Activated T-helper 1 cell treated with anti-CD3 and anti-CD28 coated beads, Interleukin-12 subunit alpha, Interleukin-12 subunit beta, Interleukin-2, Interleukin-4 antibody, amounts not matched to agents 30 ng/mL and 10 ng/mL and 1 ng/mL, durations not matched to agents 14 hours and 24 hours and 36 hours (primary cell): ENCODE measurements around the gene IGFBP5. TPM values are rescaled to one million over a fixed set of nuclear protein-coding genes. Genes with fewer than 3 reads are reported as not detected.

ENCODE experiments used
- DNase-seq: peaks from one replicate; pipeline ENCODE4 v3.0.0; 2021; ENCODE audit warnings: low spot score
- H3K27ac Mint-ChIP-seq: one replicate; pipeline ENCODE4 v1.8.0; 2021; ENCODE audit warnings: mild to moderate bottlenecking, mixed read lengths
- H3K27me3 Mint-ChIP-seq: one replicate; pipeline ENCODE4 v1.8.0; 2022; ENCODE audit warnings: mild to moderate bottlenecking, moderate library complexity, mixed read lengths; ENCODE audit not compliant: insufficient read depth
- H3K36me3 Mint-ChIP-seq: one replicate; pipeline ENCODE4 v1.8.0; 2021; ENCODE audit warnings: low read depth, mixed read lengths
- H3K4me1 Mint-ChIP-seq: one replicate; pipeline ENCODE4 v1.8.0; 2021; ENCODE audit warnings: low read depth, mixed read lengths
- H3K4me3 Mint-ChIP-seq: one replicate; pipeline ENCODE4 v1.8.0; 2021; ENCODE audit warnings: mild to moderate bottlenecking, moderate library complexity, mixed read lengths
- H3K9me3 Mint-ChIP-seq: one replicate; pipeline ENCODE4 v1.8.0; 2021; ENCODE audit warnings: mixed read lengths
- intact Hi-C: fragments of 100-400 bp; cut with micrococcal nuclease; formaldehyde crosslinking; loops from one replicate; pipeline ENCODE4 v1.15.1; 2024
- total RNA-seq: library from RNA; stranded (reverse); gene quantifications from 2 replicates; pipeline ENCODE4 v1.2.3, GENCODE V29; 2022

The IGFBP5 gene
- total RNA-seq, 1 donor from 2014 or later, result not detected

GRCh38 chr2:216692636-216693413, 2.5 kb downstream of the IGFBP5 start:
- peak overlapping the region; percentile 81 for H3K27ac Mint-ChIP-seq
- intact Hi-C loops, result loop anchor here (2.0 to 10.0 kb wide), 4 partner anchors 164 to 530 kb away; no protein-coding TSS in a partner anchor
- DNase-seq, result peak; percentile 60
- H3K9me3 Mint-ChIP-seq, result no peaks in the 10 kb centered on the region
- H3K27me3 Mint-ChIP-seq, result peaks cover 71% of the 10 kb centered on the region
- peaks cover 27% of the 10 kb centered on the region for H3K4me1 Mint-ChIP-seq
- H3K36me3 Mint-ChIP-seq, result no peaks in the 10 kb centered on the region
- H3K4me3 Mint-ChIP-seq, result peak overlapping the region; percentile 86

- no peaks in the 10 kb centered on the region for H3K36me3 Mint-ChIP-seq
- no peaks in the 10 kb centered on the region for H3K9me3 Mint-ChIP-seq
- H3K4me3 Mint-ChIP-seq, result peak overlapping the region; percentile 57
- DNase-seq, result no peak
- H3K27me3 Mint-ChIP-seq, result peaks cover 57% of the 10 kb centered on the region
- H3K4me1 Mint-ChIP-seq, result peaks cover 27% of the 10 kb centered on the region
- intact Hi-C loops, result loop anchor here (5.0 to 10.0 kb wide), 3 partner anchors 166 to 396 kb away; no protein-coding TSS in a partner anchor
- H3K27ac Mint-ChIP-seq, result no peak overlapping the region
Observed at GRCh38 chr2:216690853-216691741, 4.3 kb downstream of the IGFBP5 start.

GRCh38 chr2:216690456-216690852, 4.9 kb downstream of the IGFBP5 start:
- Mint-ChIP-seq H3K4me1 (peaks cover 27% of the 10 kb centered on the region), H3K27me3 (peaks cover 50% of the 10 kb centered on the region), H3K9me3 (no peaks in the 10 kb centered on the region), H3K36me3 (no peaks in the 10 kb centered on the region), H3K4me3 (no peak overlapping the region), H3K27ac (no peak overlapping the region)
- intact Hi-C loops, result loop anchor here (5.0 to 10.0 kb wide), 3 partner anchors 167 to 397 kb away; no protein-coding TSS in a partner anchor
- no peak for DNase-seq

GRCh38 chr2:216689397-216689796, 6.0 kb downstream of the IGFBP5 start:
- H3K4me1 Mint-ChIP-seq, result peaks cover 27% of the 10 kb centered on the region
- H3K27ac Mint-ChIP-seq, result no peak overlapping the region
- peaks cover 43% of the 10 kb centered on the region for H3K27me3 Mint-ChIP-seq
- no peaks in the 10 kb centered on the region for H3K36me3 Mint-ChIP-seq
- intact Hi-C loops, result no loop called here
- no peak overlapping the region for H3K4me3 Mint-ChIP-seq
- no peak for DNase-seq
- H3K9me3 Mint-ChIP-seq, result no peaks in the 10 kb centered on the region

GRCh38 chr2:216688731-216689340, 6.5 kb downstream of the IGFBP5 start:
- intact Hi-C loops, result no loop called here
- Mint-ChIP-seq H3K36me3 (no peaks in the 10 kb centered on the region), H3K27me3 (peaks cover 43% of the 10 kb centered on the region)

GRCh38 chr2:216687646-216688045, 7.7 kb downstream of the IGFBP5 start:
- H3K4me3 Mint-ChIP-seq, result no peak overlapping the region
- DNase-seq, result no peak
- peaks cover 40% of the 10 kb centered on the region for H3K27me3 Mint-ChIP-seq
- H3K27ac Mint-ChIP-seq, result no peak overlapping the region
- H3K36me3 Mint-ChIP-seq, result no peaks in the 10 kb centered on the region
- H3K9me3 Mint-ChIP-seq, result no peaks in the 10 kb centered on the region
- intact Hi-C loops, result no loop called here
- peaks cover 14% of the 10 kb centered on the region for H3K4me1 Mint-ChIP-seq

More at GRCh38 chr2:216688731-216689340, 6.5 kb downstream of the IGFBP5 start:
- Mint-ChIP-seq H3K4me3 (no peak overlapping the region), H3K9me3 (no peaks in the 10 kb centered on the region), H3K4me1 (peaks cover 23% of the 10 kb centered on the region), H3K27ac (no peak overlapping the region)
- no peak for DNase-seq

- DNase-seq, result no peak
- Mint-ChIP-seq H3K4me1 (peaks cover 13% of the 10 kb centered on the region), H3K36me3 (no peaks in the 10 kb centered on the region), H3K4me3 (no peak overlapping the region), H3K9me3 (no peaks in the 10 kb centered on the region), H3K27ac (no peak overlapping the region), H3K27me3 (peaks cover 34% of the 10 kb centered on the region)
- intact Hi-C loops, result no loop called here
Observed at GRCh38 chr2:216687111-216687510, 8.2 kb downstream of the IGFBP5 start.

- H3K4me1 Mint-ChIP-seq, result peaks cover 10% of the 10 kb centered on the region
- no peak overlapping the region for H3K4me3 Mint-ChIP-seq
- H3K27ac Mint-ChIP-seq, result no peak overlapping the region
- DNase-seq, result no peak
- no peaks in the 10 kb centered on the region for H3K9me3 Mint-ChIP-seq
- intact Hi-C loops, result no loop called here
- H3K36me3 Mint-ChIP-seq, result no peaks in the 10 kb centered on the region
- peaks cover 27% of the 10 kb centered on the region for H3K27me3 Mint-ChIP-seq
Observed at GRCh38 chr2:216685327-216685875, 9.9 kb downstream of the IGFBP5 start.

GRCh38 chr2:216683846-216684245, 11.5 kb downstream of the IGFBP5 start:
- H3K27me3 Mint-ChIP-seq, result peaks cover 14% of the 10 kb centered on the region
- no peaks in the 10 kb centered on the region for H3K36me3 Mint-ChIP-seq
- no peak overlapping the region for H3K4me3 Mint-ChIP-seq
- no peak overlapping the region for H3K27ac Mint-ChIP-seq
- peaks cover 10% of the 10 kb centered on the region for H3K4me1 Mint-ChIP-seq
- H3K9me3 Mint-ChIP-seq, result no peaks in the 10 kb centered on the region
- intact Hi-C loops, result loop anchor here (2.0 kb wide), 1 partner anchor 1073 kb away; no protein-coding TSS in a partner anchor
- DNase-seq, result no peak

- Mint-ChIP-seq H3K36me3 (no peaks in the 10 kb centered on the region), H3K27ac (no peak overlapping the region), H3K4me3 (no peak overlapping the region), H3K4me1 (peaks cover 10% of the 10 kb centered on the region), H3K9me3 (no peaks in the 10 kb centered on the region), H3K27me3 (peaks cover 10% of the 10 kb centered on the region)
- intact Hi-C loops, result loop anchor here (1.0 to 2.0 kb wide), 4 partner anchors 485 to 1075 kb away; no protein-coding TSS in a partner anchor
- no peak for DNase-seq
Observed at GRCh38 chr2:216681683-216682082, 13.7 kb downstream of the IGFBP5 start.

GRCh38 chr2:216680951-216681629, 14.3 kb downstream of the IGFBP5 start:
- Mint-ChIP-seq H3K9me3 (no peaks in the 10 kb centered on the region), H3K4me3 (no peak overlapping the region), H3K27me3 (peaks cover 8% of the 10 kb centered on the region), H3K36me3 (no peaks in the 10 kb centered on the region), H3K4me1 (peaks cover 10% of the 10 kb centered on the region), H3K27ac (no peak overlapping the region)
- intact Hi-C loops, result no loop called here
- DNase-seq, result no peak

- Mint-ChIP-seq H3K4me1 (peaks cover 10% of the 10 kb centered on the region), H3K9me3 (no peaks in the 10 kb centered on the region), H3K27me3 (peaks cover 8% of the 10 kb centered on the region), H3K4me3 (no peak overlapping the region), H3K27ac (no peak overlapping the region), H3K36me3 (no peaks in the 10 kb centered on the region)
- intact Hi-C loops, result no loop called here
- DNase-seq, result no peak
Observed at GRCh38 chr2:216679658-216680024, 15.7 kb downstream of the IGFBP5 start.
